ENCODE data around the gene SLC17A7.
A peak's percentile ranks its signal among the peaks of the same experiment; 100 is the strongest.

SLC17A7 gene

GRCh38 chr19:49413348-49413747 lies 28.0 kb downstream of the SLC17A7 start (continued):
- TF ChIP-seq ZBTB1 (tag by site-specific recombination; IDR thresholded peaks at IDR 0.05) (no peak), ZNF629 (tag by site-specific recombination; IDR thresholded peaks at IDR 0.05) (no peak), ZNF692 (tag by site-specific recombination; IDR thresholded peaks at IDR 0.05) (no peak), ZNF391 (tag by site-specific recombination; IDR thresholded peaks at IDR 0.05; ENCODE audit: borderline replicate concordance, low read depth) (no peak), PRDM1 (tag by site-specific recombination; IDR thresholded peaks at IDR 0.05) (no peak), ZNF513 (tag by site-specific recombination; IDR thresholded peaks at IDR 0.05) (no peak)

GRCh38 chr19:49411681-49412326 lies 29.5 kb downstream of the SLC17A7 start:
- H3K9me3 ChIP-seq (ENCODE audit: control insufficient read depth, insufficient read depth, low read depth, low read length): no peaks in the 10 kb centered on the region
- CTCF ChIA-PET: interaction anchor here (0.8 to 6.9 kb wide), 3 partner anchors 9 to 186 kb away, joined by 4 to 28 read pairs (median 5); no protein-coding TSS in a partner anchor
- H3K4me1 ChIP-seq (ENCODE audit: control insufficient read depth, insufficient read depth, low read length): peaks cover 2% of the 10 kb centered on the region; the same call in 1 of the 2 replicates

GRCh38 chr19:49409441-49410029 lies 31.8 kb downstream of the SLC17A7 start:
- Histone ChIP-seq H3K27ac (ENCODE audit: extremely low read depth, low read depth, low read length) (no peak overlapping the region), H3K4me3 (ENCODE audit: low read depth, low read length) (no peak overlapping the region), H3K4me1 (ENCODE audit: control insufficient read depth, insufficient read depth, low read length) (peaks cover 2% of the 10 kb centered on the region; the same call in 1 of the 2 replicates), H3K9me3 (ENCODE audit: control insufficient read depth, insufficient read depth, low read depth, low read length) (no peaks in the 10 kb centered on the region), H3K36me3 (ENCODE audit: control insufficient read depth in 2 of 2, insufficient read depth in 1 of 2, low read length in 2 of 2) (no peaks in the 10 kb centered on the region)
- ChIA-PET CTCF (interaction anchor here (0.7 to 6.9 kb wide), 5 partner anchors 11 to 183 kb away, joined by 3 to 28 read pairs (median 4); partner anchors contain the start of gene PIH1D1), POLR2A (no interaction called here)
- TF ChIP-seq SCRT2 (tag by site-specific recombination; IDR thresholded peaks at IDR 0.05): no peak
- no peak for TF ChIP-seq ZNF2 (tag by site-specific recombination; IDR thresholded peaks at IDR 0.05)
- no peak for TF ChIP-seq ZBTB21 (tag by site-specific recombination; IDR thresholded peaks at IDR 0.05)
- no peak for TF ChIP-seq PRDM2 (tag by site-specific recombination; IDR thresholded peaks at IDR 0.05; ENCODE audit: borderline replicate concordance)

More at GRCh38 chr19:49411681-49412326, 29.5 kb downstream of the SLC17A7 start:
- Histone ChIP-seq H3K27ac (ENCODE audit: extremely low read depth, low read depth, low read length) (no peak overlapping the region), H3K36me3 (ENCODE audit: control insufficient read depth in 2 of 2, insufficient read depth in 1 of 2, low read length in 2 of 2) (no peaks in the 10 kb centered on the region), H3K4me3 (ENCODE audit: low read depth, low read length) (no peak overlapping the region)
- TF ChIP-seq ZNF174 (tag by site-specific recombination; IDR thresholded peaks at IDR 0.05): no peak
- TF ChIP-seq ZNF266 (tag by site-specific recombination; IDR thresholded peaks at IDR 0.05; ENCODE audit: low read depth): peak; percentile 31; the same call in 1 of the 2 replicates
- no peak for TF ChIP-seq ZNF292 (tag by site-specific recombination; IDR thresholded peaks at IDR 0.05; ENCODE audit: borderline replicate concordance, low read depth)
- no peak for TF ChIP-seq TRIM28 (IDR thresholded peaks at IDR 0.05; ENCODE audit: borderline replicate concordance, low read length)
- no peak for TF ChIP-seq HOXD13 (CRISPR knock-in tag; IDR thresholded peaks at IDR 0.05; ENCODE audit: borderline replicate concordance)
- peak; percentile 97 for TF ChIP-seq ZNF366 (tag by site-specific recombination; conservative IDR thresholded peaks at IDR 0.05)
- no peak for TF ChIP-seq KLF16 (tag by site-specific recombination; IDR thresholded peaks at IDR 0.05)
- TF ChIP-seq ZNF747 (tag by site-specific recombination; IDR thresholded peaks at IDR 0.05): no peak
- TF ChIP-seq KLF9 (tag by site-specific recombination; IDR thresholded peaks at IDR 0.05; ENCODE audit: low read depth): no peak
- POLR2A ChIA-PET: interaction anchor here (1.2 kb wide), 1 partner anchor 20 kb away, joined by 5 read pairs; no protein-coding TSS in a partner anchor

All from HEK293 (cell line).